Measurements from ENCODE around the gene ZNF790. TPM values are rescaled to one million over a fixed set of nuclear protein-coding genes. Genes with fewer than 3 reads are reported as not detected.
"Not testable (repeated sequence)": the region's sequence is repeated elsewhere in the genome, so short reads cannot be mapped to it uniquely, and the experiment has no call there.

ZNF790 gene
- total RNA-seq, 1 donor from 2014 or later, result 9.5 TPM

DNA sequence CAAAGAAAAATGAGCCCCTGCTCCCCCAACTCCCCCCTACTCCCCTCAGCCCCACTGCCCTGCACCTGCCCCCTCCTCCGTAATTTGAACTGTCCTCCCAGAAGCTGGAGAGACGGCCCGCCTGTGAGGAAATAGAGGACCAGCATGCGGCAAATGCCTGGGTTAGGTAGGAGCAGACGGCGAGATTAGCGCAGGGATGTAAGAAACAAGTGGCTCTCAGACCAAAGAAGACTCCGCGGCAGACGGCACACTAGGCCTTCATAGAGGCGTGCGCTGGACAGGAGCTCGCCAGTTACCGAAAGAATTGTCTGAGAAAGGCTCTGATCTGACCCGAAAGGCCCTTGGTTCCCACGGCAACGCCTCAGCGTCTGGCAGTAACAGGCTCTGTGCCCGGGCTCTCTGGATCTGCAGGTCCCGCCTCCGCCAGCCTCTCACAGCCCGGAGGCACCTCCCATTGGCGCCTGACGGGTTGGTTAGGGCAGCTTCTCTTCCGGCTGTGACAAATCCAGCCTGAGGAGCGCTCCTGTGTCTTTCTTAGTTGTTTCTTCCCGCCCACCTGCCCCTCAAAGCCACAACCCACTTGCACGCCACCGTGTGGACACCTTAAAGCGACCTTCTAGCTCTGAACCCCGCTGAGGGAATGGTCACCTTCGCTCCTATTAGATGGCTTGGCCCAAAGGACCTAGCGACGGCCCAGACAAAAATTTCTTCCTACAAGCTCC is 46.6 kb downstream of the ZNF790 start:
- H3K36me3 ChIP-seq (ENCODE audit: control insufficient read depth, insufficient read depth, low read length); H3K27me3 ChIP-seq (ENCODE audit: control insufficient read depth, insufficient read depth, low read length): not testable (repeated sequence)
- H3K4me3 ChIP-seq (ENCODE audit: low read depth, low read length), result peak overlapping the region; percentile 12
- TF ChIP-seq, protein P1, sequence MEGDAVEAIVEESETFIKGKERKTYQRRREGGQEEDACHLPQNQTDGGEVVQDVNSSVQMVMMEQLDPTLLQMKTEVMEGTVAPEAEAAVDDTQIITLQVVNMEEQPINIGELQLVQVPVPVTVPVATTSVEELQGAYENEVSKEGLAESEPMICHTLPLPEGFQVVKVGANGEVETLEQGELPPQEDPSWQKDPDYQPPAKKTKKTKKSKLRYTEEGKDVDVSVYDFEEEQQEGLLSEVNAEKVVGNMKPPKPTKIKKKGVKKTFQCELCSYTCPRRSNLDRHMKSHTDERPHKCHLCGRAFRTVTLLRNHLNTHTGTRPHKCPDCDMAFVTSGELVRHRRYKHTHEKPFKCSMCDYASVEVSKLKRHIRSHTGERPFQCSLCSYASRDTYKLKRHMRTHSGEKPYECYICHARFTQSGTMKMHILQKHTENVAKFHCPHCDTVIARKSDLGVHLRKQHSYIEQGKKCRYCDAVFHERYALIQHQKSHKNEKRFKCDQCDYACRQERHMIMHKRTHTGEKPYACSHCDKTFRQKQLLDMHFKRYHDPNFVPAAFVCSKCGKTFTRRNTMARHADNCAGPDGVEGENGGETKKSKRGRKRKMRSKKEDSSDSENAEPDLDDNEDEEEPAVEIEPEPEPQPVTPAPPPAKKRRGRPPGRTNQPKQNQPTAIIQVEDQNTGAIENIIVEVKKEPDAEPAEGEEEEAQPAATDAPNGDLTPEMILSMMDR (IDR thresholded peaks at IDR 0.05; ENCODE audit: insufficient read depth, low read length, severe bottlenecking), result peak; percentile 26
- peak; percentile 70 for FAIRE-seq
- DNase-seq (ENCODE audit: low read depth), result peak; percentile 19

DNA sequence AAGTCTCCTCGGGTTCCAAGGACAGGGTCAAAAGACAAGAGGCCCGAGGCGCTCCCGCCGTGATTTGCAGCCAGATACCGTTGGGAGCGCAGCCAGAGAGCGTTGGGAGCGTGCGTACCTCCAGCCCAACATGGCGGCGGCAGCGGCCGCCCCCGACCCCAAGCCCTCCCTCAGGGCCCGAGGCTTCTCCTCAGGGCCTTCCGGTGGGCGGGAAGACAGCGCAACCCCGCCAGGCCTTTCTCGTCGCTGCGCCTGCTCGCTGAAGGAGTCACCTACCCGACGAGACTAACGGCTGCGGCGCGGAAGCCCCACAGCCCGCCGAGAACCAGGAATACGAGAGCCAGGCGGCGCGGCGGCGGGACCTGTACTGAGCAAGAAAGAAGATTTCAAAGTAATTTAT is 62.4 kb downstream of the ZNF790 start:
- Histone ChIP-seq H3K27me3 (ENCODE audit: control insufficient read depth, insufficient read depth, low read length) (no peaks in the 10 kb centered on the region), H3K4me3 (ENCODE audit: low read depth, low read length) (peak overlapping the region; percentile 33), H3K36me3 (ENCODE audit: control insufficient read depth, insufficient read depth, low read length) (no peaks in the 10 kb centered on the region)
- FAIRE-seq, result no peak
- DNase-seq (ENCODE audit: low read depth), result no peak
- TF ChIP-seq, protein P1 (IDR thresholded peaks at IDR 0.05; ENCODE audit: insufficient read depth, low read length, severe bottlenecking), result no peak

DNA sequence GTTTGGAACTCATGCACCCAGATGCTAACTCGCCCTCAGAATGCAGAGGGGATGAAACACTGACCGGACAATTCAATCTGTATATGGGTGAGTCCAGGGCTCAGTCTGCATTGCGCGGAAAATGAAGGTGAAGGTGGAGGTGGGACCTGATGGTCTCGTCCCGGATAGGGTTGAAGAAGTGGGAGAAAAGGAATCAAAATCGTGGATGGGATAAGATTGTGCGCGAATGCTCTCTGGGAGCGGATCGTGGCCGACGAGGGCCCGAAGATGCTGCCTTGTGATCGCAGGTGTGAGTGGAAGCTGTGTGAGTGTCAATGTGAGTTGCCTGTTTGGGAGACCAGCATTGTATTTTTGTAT is 65.0 kb downstream of the ZNF790 start:
- DNase-seq (ENCODE audit: low read depth), result no peak
- H3K27me3 ChIP-seq (ENCODE audit: control insufficient read depth, insufficient read depth, low read length), result no peaks in the 10 kb centered on the region
- TF ChIP-seq, protein P1 (IDR thresholded peaks at IDR 0.05; ENCODE audit: insufficient read depth, low read length, severe bottlenecking), result no peak
- no peak for FAIRE-seq
- H3K36me3 ChIP-seq (ENCODE audit: control insufficient read depth, insufficient read depth, low read length), result no peaks in the 10 kb centered on the region
- H3K4me3 ChIP-seq (ENCODE audit: low read depth, low read length), result peak overlapping the region; percentile 66

DNA sequence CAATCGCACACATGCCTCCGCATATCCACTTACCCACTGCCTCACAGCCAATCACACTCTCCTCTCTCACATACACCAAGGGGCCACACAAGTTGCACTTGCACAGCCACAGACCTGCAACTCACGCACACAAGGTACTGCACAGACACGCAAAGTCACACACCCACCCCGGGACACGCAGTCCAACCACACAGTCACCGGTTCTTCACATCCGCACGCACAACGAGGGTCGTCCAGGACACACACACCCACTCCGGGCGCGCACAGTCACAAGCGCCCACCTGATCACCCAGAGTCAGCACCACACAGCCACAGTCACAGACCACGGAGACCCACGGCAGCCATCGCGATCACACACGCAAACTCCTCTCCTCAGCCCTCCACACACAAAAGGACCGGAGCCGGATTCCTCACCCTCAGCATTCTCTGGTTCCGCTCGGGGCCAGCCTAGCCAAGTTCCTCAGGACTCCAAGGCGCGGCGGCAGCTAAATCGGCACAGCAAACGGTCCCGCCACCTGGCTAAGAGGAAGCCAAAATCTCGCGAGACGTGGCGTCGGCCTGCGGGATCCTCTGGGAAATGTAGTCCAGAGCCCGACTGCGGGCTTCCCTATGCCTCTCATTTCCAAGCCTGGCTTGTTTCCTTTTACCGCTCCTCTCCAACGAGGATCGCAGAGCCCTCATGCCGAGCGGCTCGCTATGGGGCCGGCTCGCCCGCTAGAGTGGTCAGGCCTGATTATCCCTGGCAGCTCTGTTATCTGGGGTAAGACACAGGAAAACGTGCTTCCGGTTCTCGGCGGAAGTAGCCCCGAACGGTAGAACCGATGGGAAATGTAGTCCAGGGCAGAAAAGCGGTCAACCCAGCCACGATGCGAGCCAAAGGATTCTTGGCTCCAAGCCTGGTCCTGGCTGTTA is 65.6 kb downstream of the ZNF790 start, which contains the start of gene ZNF850:
ZNF850 (minus strand) TSS at position 497 of the 912 bp plus-strand sequence. CDS start 10,201 bp downstream, outside the sequence.
- no peak for FAIRE-seq
- Histone ChIP-seq H3K27me3 (ENCODE audit: control insufficient read depth, insufficient read depth, low read length) (no peaks in the 10 kb centered on the region), H3K36me3 (ENCODE audit: control insufficient read depth, insufficient read depth, low read length) (no peaks in the 10 kb centered on the region), H3K4me3 (ENCODE audit: low read depth, low read length) (peak within 1 kb of the TSS; percentile 66)
- DNase-seq (ENCODE audit: low read depth), result peak; percentile 82
- TF ChIP-seq, protein P1 (IDR thresholded peaks at IDR 0.05; ENCODE audit: insufficient read depth, low read length, severe bottlenecking), result no peak

DNA sequence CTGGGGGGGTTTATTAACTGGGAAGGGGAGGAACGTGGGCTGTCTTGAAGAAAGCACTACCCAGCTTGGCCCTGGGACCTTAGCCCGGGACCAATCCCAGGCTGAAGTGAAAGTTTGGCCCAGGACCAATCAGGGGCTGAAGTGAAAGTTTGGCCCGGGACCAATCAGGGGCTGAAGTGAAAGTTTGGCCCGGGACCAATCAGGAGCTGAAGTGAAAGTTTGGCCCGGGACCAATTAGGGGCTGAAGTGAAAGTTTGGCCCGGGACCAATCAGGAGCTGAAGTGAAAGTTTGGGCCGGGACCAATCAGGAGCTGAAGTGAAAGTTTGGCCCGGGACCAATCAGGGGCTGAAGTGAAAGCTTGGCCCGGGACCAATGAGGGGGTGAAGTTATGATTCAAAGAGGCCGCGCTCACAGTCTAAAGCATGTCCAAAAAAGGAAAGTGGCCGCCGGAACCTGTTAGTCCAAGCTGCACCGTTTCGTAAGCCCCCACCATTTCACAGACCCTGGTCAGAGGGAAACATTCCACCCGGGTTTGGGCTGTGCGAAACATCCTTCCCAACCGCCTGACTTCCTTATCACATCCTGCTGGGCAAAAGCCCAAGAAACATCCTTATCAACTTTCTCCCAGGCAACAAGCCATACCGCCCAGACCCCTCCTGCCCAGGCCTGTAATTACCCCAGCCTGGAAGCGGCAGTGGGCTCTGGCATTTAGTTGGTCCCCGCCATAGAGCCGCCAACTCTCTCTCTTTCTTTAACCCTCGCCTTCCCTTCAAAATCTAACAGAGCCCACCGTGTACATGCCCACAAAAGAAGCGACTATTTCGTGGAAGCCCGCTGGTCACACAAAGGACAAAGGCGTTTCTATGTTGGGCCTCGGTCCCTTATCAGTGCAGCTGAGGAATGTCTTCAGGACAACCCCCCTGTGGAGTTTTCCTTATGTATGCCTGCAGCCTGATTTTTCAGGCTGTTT is 66.6 kb downstream of the ZNF790 start:
- Histone ChIP-seq H3K27me3 (ENCODE audit: control insufficient read depth, insufficient read depth, low read length) (no peaks in the 10 kb centered on the region), H3K36me3 (ENCODE audit: control insufficient read depth, insufficient read depth, low read length) (no peaks in the 10 kb centered on the region), H3K4me3 (ENCODE audit: low read depth, low read length) (peak overlapping the region; percentile 66)
- no peak for FAIRE-seq
- TF ChIP-seq, protein P1 (IDR thresholded peaks at IDR 0.05; ENCODE audit: insufficient read depth, low read length, severe bottlenecking), result no peak
- DNase-seq (ENCODE audit: low read depth), result peak; percentile 66

All from bronchial epithelial cell (primary cell).